Calu3 (cell line): ENCODE results near the gene SEMA3E. TPM values are rescaled to one million over a fixed set of nuclear protein-coding genes. Genes with fewer than 3 reads are reported as not detected.

ENCODE experiments used
- BruUV-seq: library from RNA; stranded (reverse); fragments of 400-500 nt; replicated peaks from 2 replicates; lab custom pipeline; 2021; lab: Mats Ljungman, UMichigan
- CTCF ChIA-PET: fragments of 300-600 bp; sonication (Branson Sonifier 250); formaldehyde crosslinking; loops from one replicate; lab custom pipeline; 2022; ENCODE audit warnings: antibody characterized with exemption; lab: Charles Lee
- DNase-seq: peaks from one replicate; pipeline ENCODE4 v3.0.0; 2022
- H3K27ac Mint-ChIP-seq: one replicate; pipeline ENCODE4 v1.8.0; 2022; ENCODE audit warnings: mixed read lengths; ENCODE audit not compliant: unreplicated experiment
- H3K27me3 Mint-ChIP-seq: one replicate; pipeline ENCODE4 v1.8.0; 2022; ENCODE audit warnings: mixed read lengths; ENCODE audit not compliant: unreplicated experiment
- H3K36me3 Mint-ChIP-seq: one replicate; pipeline ENCODE4 v1.8.0; 2022; ENCODE audit warnings: mild to moderate bottlenecking, moderate library complexity, mixed read lengths; ENCODE audit not compliant: insufficient read depth, unreplicated experiment
- H3K4me1 Mint-ChIP-seq: one replicate; pipeline ENCODE4 v1.8.0; 2022; ENCODE audit warnings: mild to moderate bottlenecking, low read depth, mixed read lengths; ENCODE audit not compliant: unreplicated experiment
- H3K4me3 Mint-ChIP-seq: one replicate; pipeline ENCODE4 v1.8.0; 2022; ENCODE audit warnings: mild to moderate bottlenecking, low read depth, moderate library complexity, mixed read lengths; ENCODE audit not compliant: unreplicated experiment
- H3K9me3 Mint-ChIP-seq: one replicate; pipeline ENCODE4 v1.8.0; 2022; ENCODE audit warnings: low read depth, mixed read lengths; ENCODE audit not compliant: unreplicated experiment
- intact Hi-C: fragments of 100-400 bp; cut with micrococcal nuclease; formaldehyde crosslinking; loops from one replicate; pipeline ENCODE4 v1.10.0; 2022; ENCODE audit not compliant: unreplicated experiment
- total RNA-seq: library from RNA; stranded (reverse); gene quantifications from 2 replicates; pipeline ENCODE4 v1.2.3, GENCODE V29; 2022
- TF ChIP-seq, protein P1 (sequence below): fragments of 200-600 bp; IDR thresholded peaks from one replicate; pipeline ENCODE4 v1.8.0; 2022; ENCODE audit warnings: antibody characterized with exemption; ENCODE audit not compliant: unreplicated experiment

The SEMA3E gene
- total RNA-seq, 1 experiment from 2014 or later: 24.4 TPM

DNA sequence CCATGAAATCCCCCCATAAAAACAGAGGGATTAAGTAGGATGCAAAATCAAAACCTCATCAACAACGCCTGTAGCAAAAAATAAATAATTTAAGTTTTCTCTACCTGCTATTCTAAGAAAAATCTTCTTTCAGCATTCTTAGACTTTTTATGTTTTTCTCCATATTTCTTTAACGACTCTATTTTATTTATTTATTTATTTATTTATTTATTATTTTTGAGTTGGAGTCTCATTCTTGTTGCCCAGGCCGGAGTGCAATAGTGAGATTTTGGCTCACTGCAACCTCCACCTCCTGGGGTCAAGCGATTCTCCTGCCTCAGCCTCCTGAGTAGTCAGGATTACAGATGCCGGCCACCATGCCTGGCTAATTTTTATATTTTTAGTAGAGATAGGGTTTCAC, 192.5 kb downstream of the SEMA3E start:
- intact Hi-C loops: no loop called here
- Mint-ChIP-seq H3K27ac (no peak overlapping the region), H3K4me3 (no peak overlapping the region), H3K9me3 (peaks cover 2% of the 10 kb centered on the region), H3K4me1 (peaks cover 11% of the 10 kb centered on the region), H3K27me3 (no peaks in the 10 kb centered on the region), H3K36me3 (no peaks in the 10 kb centered on the region)
- TF ChIP-seq, protein P1, sequence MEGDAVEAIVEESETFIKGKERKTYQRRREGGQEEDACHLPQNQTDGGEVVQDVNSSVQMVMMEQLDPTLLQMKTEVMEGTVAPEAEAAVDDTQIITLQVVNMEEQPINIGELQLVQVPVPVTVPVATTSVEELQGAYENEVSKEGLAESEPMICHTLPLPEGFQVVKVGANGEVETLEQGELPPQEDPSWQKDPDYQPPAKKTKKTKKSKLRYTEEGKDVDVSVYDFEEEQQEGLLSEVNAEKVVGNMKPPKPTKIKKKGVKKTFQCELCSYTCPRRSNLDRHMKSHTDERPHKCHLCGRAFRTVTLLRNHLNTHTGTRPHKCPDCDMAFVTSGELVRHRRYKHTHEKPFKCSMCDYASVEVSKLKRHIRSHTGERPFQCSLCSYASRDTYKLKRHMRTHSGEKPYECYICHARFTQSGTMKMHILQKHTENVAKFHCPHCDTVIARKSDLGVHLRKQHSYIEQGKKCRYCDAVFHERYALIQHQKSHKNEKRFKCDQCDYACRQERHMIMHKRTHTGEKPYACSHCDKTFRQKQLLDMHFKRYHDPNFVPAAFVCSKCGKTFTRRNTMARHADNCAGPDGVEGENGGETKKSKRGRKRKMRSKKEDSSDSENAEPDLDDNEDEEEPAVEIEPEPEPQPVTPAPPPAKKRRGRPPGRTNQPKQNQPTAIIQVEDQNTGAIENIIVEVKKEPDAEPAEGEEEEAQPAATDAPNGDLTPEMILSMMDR: no peak
- no TSS peak for BruUV-seq
- CTCF ChIA-PET: no interaction called here
- no peak for DNase-seq

DNA sequence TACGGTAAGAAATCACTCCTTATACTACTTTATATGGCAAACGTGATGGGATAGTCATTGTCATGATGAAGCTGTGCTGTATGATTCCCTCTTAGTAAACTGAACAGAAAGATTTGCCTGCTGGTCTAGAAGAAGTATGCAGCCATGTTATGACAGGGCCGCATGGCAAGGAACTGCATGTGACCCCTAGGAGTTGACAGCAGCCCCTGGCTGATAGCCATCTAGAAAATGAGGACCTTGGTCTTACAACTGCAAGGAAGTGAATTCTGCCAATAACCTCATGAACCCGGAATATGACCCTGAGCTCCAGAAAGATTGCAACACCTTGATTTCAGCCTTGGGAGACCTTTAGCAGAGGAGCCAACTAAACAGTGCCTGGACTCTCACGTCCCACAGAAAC, 193.3 kb downstream of the SEMA3E start:
- H3K36me3 Mint-ChIP-seq: no peaks in the 10 kb centered on the region
- no peaks in the 10 kb centered on the region for H3K9me3 Mint-ChIP-seq
- no peak for DNase-seq
- CTCF ChIA-PET: no interaction called here
- intact Hi-C loops: no loop called here
- H3K27ac Mint-ChIP-seq: no peak overlapping the region
- peaks cover 11% of the 10 kb centered on the region for H3K4me1 Mint-ChIP-seq
- BruUV-seq: no TSS peak
- TF ChIP-seq, protein P1: no peak
- H3K4me3 Mint-ChIP-seq: no peak overlapping the region
- no peaks in the 10 kb centered on the region for H3K27me3 Mint-ChIP-seq

DNA sequence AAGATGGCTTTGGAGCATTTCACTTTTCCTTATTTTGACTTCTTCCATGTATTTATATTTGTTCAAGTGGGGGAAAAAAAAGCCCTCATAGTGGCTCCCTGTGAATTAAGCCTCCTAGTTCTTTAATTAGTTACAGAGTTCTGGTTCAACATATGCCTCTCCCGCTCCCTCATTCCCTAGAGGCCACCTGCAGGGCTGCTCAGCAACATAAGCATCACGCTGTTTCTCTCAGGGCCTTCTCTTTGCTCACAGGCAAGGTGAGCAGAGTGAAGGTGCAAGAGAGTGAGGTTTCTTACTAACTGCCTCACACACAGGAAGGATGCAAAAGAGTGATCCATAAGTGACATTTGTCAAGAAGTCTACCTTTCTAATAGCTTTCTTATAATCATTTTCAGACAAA, 196.7 kb downstream of the SEMA3E start:
- TF ChIP-seq, protein P1: no peak
- Mint-ChIP-seq H3K4me3 (no peak overlapping the region), H3K4me1 (peaks cover 4% of the 10 kb centered on the region), H3K36me3 (no peaks in the 10 kb centered on the region), H3K27me3 (no peaks in the 10 kb centered on the region), H3K27ac (no peak overlapping the region), H3K9me3 (no peaks in the 10 kb centered on the region)
- CTCF ChIA-PET: no interaction called here
- no TSS peak for BruUV-seq
- DNase-seq: no peak
- intact Hi-C loops: no loop called here

DNA sequence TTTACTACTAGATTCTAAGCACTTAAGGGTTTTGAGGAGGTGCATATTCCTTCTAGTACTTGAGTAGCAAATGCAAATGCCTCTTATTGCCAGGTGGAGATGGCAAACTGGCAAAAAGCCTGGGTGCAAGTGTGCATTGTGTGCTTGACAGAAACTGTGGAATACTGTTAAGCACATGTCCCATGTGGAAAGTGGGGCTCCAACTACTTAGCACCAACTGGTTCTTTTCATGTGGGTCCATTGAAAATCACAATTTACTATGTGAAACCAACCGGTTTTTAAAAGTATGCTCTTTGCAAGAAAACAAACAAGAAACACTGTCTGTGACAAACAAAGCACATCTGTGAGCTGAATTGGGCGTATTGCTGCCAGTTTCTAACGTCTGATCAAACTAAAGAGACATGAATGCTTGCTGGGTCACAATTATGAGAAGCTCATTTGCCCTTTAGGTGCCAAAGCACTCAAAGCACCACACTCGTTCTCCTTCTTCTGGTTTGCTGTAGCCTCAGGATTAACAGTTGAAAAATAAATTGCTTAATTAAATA, 197.4 kb downstream of the SEMA3E start:
- TF ChIP-seq, protein P1: no peak
- H3K27me3 Mint-ChIP-seq: no peaks in the 10 kb centered on the region
- H3K4me3 Mint-ChIP-seq: no peak overlapping the region
- BruUV-seq: no TSS peak
- no peaks in the 10 kb centered on the region for H3K9me3 Mint-ChIP-seq
- intact Hi-C loops: no loop called here
- H3K36me3 Mint-ChIP-seq: no peaks in the 10 kb centered on the region
- no peaks in the 10 kb centered on the region for H3K4me1 Mint-ChIP-seq
- H3K27ac Mint-ChIP-seq: no peak overlapping the region
- CTCF ChIA-PET: no interaction called here
- DNase-seq: no peak
